Ectodermal cell (in vitro differentiated cells): Measurements from ENCODE around the gene PAX2.

Experiments
- H3K27ac ChIP-seq: 2 replicates; pipeline ENCODE4 v1.7.0; 2013; ENCODE audit warnings: mild to moderate bottlenecking, low read depth, low read length; ENCODE audit not compliant: insufficient read depth, poor library complexity, severe bottlenecking
- H3K27me3 ChIP-seq: 2 replicates; pipeline ENCODE4 v1.7.0; 2013; ENCODE audit warnings: mild to moderate bottlenecking, low read length; ENCODE audit not compliant: insufficient read depth, control insufficient read depth, poor library complexity, severe bottlenecking
- H3K36me3 ChIP-seq: one replicate; pipeline ENCODE4 v1.7.0; 2013; ENCODE audit warnings: low read length; ENCODE audit not compliant: control insufficient read depth, insufficient read depth
- H3K4me1 ChIP-seq: one replicate; pipeline ENCODE4 v1.7.0; 2013; ENCODE audit warnings: low read length; ENCODE audit not compliant: control insufficient read depth, insufficient read depth
- H3K4me3 ChIP-seq: 2 replicates; pipeline ENCODE4 v1.7.0; 2013; ENCODE audit warnings: low read depth, low read length, control low read depth; ENCODE audit not compliant: insufficient read depth
- H3K9me3 ChIP-seq: 2 replicates; pipeline ENCODE4 v1.7.0; 2013; ENCODE audit warnings: mild to moderate bottlenecking, low read length, moderate library complexity; ENCODE audit not compliant: control insufficient read depth
- WGBS, 2 experiments: methylation state at CpG; one replicate each; pipeline ENCODE4 v1.1.7; 2013; ENCODE audit warnings: missing lambda C conversion rate in 2 of 2; 5-methylcytosine and 5-hydroxymethylcytosine counted together

The PAX2 gene

GRCh38 chr10:100740476-100741377 lies 4.7 kb upstream of the PAX2 start:
- H3K4me3 ChIP-seq: no peak overlapping the region
- H3K4me1 ChIP-seq: peaks cover 54% of the 10 kb centered on the region
- H3K27me3 ChIP-seq: peaks cover 100% of the 10 kb centered on the region
- no peaks in the 10 kb centered on the region for H3K36me3 ChIP-seq
- no peak overlapping the region for H3K27ac ChIP-seq
- H3K9me3 ChIP-seq: no peaks in the 10 kb centered on the region
- WGBS, 2 experiments: 3 to 4% methylated on average over 15 to 16 of the region's 16 CpGs

- no peak overlapping the region for H3K27ac ChIP-seq
- peak overlapping the region; percentile 8 for H3K4me3 ChIP-seq
- H3K4me1 ChIP-seq: peaks cover 61% of the 10 kb centered on the region
- H3K9me3 ChIP-seq: no peaks in the 10 kb centered on the region
- H3K27me3 ChIP-seq: peaks cover 100% of the 10 kb centered on the region
- H3K36me3 ChIP-seq: no peaks in the 10 kb centered on the region
- WGBS, 2 experiments: 0% methylated on average over 32 of the region's 32 CpGs
Observed at GRCh38 chr10:100741378-100742075, 3.9 kb upstream of the PAX2 start.

- H3K9me3 ChIP-seq: no peaks in the 10 kb centered on the region
- WGBS, 2 experiments: 1% methylated on average over 34 to 35 of the region's 37 CpGs
- peaks cover 100% of the 10 kb centered on the region for H3K27me3 ChIP-seq
- no peaks in the 10 kb centered on the region for H3K36me3 ChIP-seq
- H3K27ac ChIP-seq: no peak overlapping the region
- peaks cover 61% of the 10 kb centered on the region for H3K4me1 ChIP-seq
- H3K4me3 ChIP-seq: peak overlapping the region; percentile 8
Observed at GRCh38 chr10:100742076-100742771, 3.2 kb upstream of the PAX2 start.

GRCh38 chr10:100742936-100743335 lies 2.4 kb upstream of the PAX2 start:
- Histone ChIP-seq H3K36me3 (no peaks in the 10 kb centered on the region), H3K4me1 (peaks cover 55% of the 10 kb centered on the region), H3K27ac (no peak overlapping the region), H3K9me3 (no peaks in the 10 kb centered on the region), H3K27me3 (peaks cover 100% of the 10 kb centered on the region), H3K4me3 (no peak overlapping the region)
- WGBS, 2 experiments: 6 to 11% methylated on average over 6 to 7 of the region's 7 CpGs

GRCh38 chr10:100743626-100744135 lies 1.7 kb upstream of the PAX2 start:
- WGBS, 2 experiments: 1% methylated on average over 16 of the region's 16 CpGs
- Histone ChIP-seq H3K9me3 (no peaks in the 10 kb centered on the region), H3K27ac (no peak overlapping the region), H3K4me1 (peaks cover 61% of the 10 kb centered on the region), H3K36me3 (no peaks in the 10 kb centered on the region), H3K4me3 (peak overlapping the region; percentile 24), H3K27me3 (peaks cover 100% of the 10 kb centered on the region)

GRCh38 chr10:100744136-100744986 lies 1.0 kb upstream of the PAX2 start:
- no peaks in the 10 kb centered on the region for H3K9me3 ChIP-seq
- H3K4me1 ChIP-seq: peaks cover 56% of the 10 kb centered on the region
- no peaks in the 10 kb centered on the region for H3K36me3 ChIP-seq
- H3K4me3 ChIP-seq: peak overlapping the region; percentile 24
- no peak overlapping the region for H3K27ac ChIP-seq
- peaks cover 100% of the 10 kb centered on the region for H3K27me3 ChIP-seq
- 1% methylated on average over 65 of the region's 65 CpGs for WGBS, 2 experiments

GRCh38 chr10:100745882-100746783 lies 751 bp downstream of the PAX2 start:
- Histone ChIP-seq H3K4me1 (peaks cover 50% of the 10 kb centered on the region), H3K27ac (no peak overlapping the region), H3K36me3 (no peaks in the 10 kb centered on the region), H3K4me3 (peak overlapping the region; percentile 49), H3K9me3 (no peaks in the 10 kb centered on the region), H3K27me3 (peaks cover 100% of the 10 kb centered on the region)
- WGBS, 2 experiments: 0% methylated on average over 54 of the region's 54 CpGs

GRCh38 chr10:100746784-100747455 lies 1.5 kb downstream of the PAX2 start:
- Histone ChIP-seq H3K4me1 (peaks cover 42% of the 10 kb centered on the region), H3K9me3 (no peaks in the 10 kb centered on the region), H3K27ac (no peak overlapping the region), H3K27me3 (peaks cover 100% of the 10 kb centered on the region), H3K36me3 (no peaks in the 10 kb centered on the region), H3K4me3 (no peak overlapping the region)
- WGBS, 2 experiments: 0% methylated on average over 9 of the region's 9 CpGs
